K562 (cell line): ENCODE measurements around the gene EFHC1. TPM values are rescaled to one million over a fixed set of nuclear protein-coding genes. Genes with fewer than 3 reads are reported as not detected.
A peak's percentile ranks its signal among the peaks of the same experiment; 100 is the strongest.

ENCODE experiments used
- BHLHE40 ChIP-seq: IDR thresholded peaks from 2 replicates; pipeline ENCODE4 v1.6.1; 2011; ENCODE audit warnings: low read length, improper control_type of control experiment
- CC2D1A ChIP-seq: fragments of 450-650 bp; IDR thresholded peaks from 2 replicates; pipeline ENCODE4 v1.6.1; 2017; ENCODE audit warnings: mild to moderate bottlenecking
- CREB3L1 ChIP-seq: fragments of 450-650 bp; IDR thresholded peaks from 2 replicates; pipeline ENCODE4 v1.6.1; 2014; ENCODE audit warnings: low read depth, mild to moderate bottlenecking, moderate library complexity, borderline replicate concordance
- EP400 ChIP-seq: fragments of 450-650 bp; IDR thresholded peaks from 2 replicates; pipeline ENCODE4 v1.6.1; 2017; ENCODE audit warnings: antibody characterized with exemption, mild to moderate bottlenecking, moderate library complexity
- GATA2 ChIP-seq: sonication (generic); formaldehyde crosslinking; IDR thresholded peaks from 2 replicates; pipeline ENCODE4 v1.4.0; 2020; ENCODE audit warnings: mild to moderate bottlenecking, missing genetic modification reagents
- GATAD2A ChIP-seq: fragments of 450-650 bp; IDR thresholded peaks from 2 replicates; pipeline ENCODE4 v1.6.1; 2017
- HMG20A ChIP-seq: fragments of 450-650 bp; formaldehyde crosslinking; conservative IDR thresholded peaks from 2 replicates; pipeline ENCODE4 v1.4.0; 2020; ENCODE audit warnings: mild to moderate bottlenecking, mixed read lengths
- MXI1 ChIP-seq: IDR thresholded peaks from 2 replicates; pipeline ENCODE4 v1.6.1; 2011; ENCODE audit warnings: low read depth, mild to moderate bottlenecking, improper control_type of control experiment, low read length
- NFIC ChIP-seq: fragments of 450-650 bp; IDR thresholded peaks from 2 replicates; pipeline ENCODE4 v1.6.1; 2017; ENCODE audit warnings: mild to moderate bottlenecking, inconsistent platforms
- NR3C1 ChIP-seq: sonication (generic); formaldehyde crosslinking; IDR thresholded peaks from 2 replicates; pipeline ENCODE4 v1.8.1; 2022; ENCODE audit warnings: missing genetic modification reagents
- PHB ChIP-seq: fragments of 250-450 bp; sonication (Bioruptor Pico); IDR thresholded peaks from 2 replicates; pipeline ENCODE4 v1.5.0; 2021
- PHF8 ChIP-seq: fragments of 200-600 bp; sonication (generic); IDR thresholded peaks from 2 replicates; pipeline ENCODE4 v1.6.1; 2012; ENCODE audit warnings: mixed run types, mild to moderate bottlenecking, inconsistent platforms, low read length, moderate library complexity, borderline replicate concordance
- POLR2AphosphoS2 ChIP-seq: IDR thresholded peaks from 2 replicates; pipeline ENCODE4 v1.6.1; 2012; ENCODE audit warnings: low read length, improper control_type of control experiment
- POLR3G ChIP-seq: IDR thresholded peaks from 2 replicates; pipeline ENCODE4 v1.6.1; 2011; ENCODE audit not compliant: insufficient read length, insufficient replicate concordance; ENCODE audit errors: extremely low read depth
- POU5F1 ChIP-seq: fragments of 150-350 bp; IDR thresholded peaks from 2 replicates; pipeline ENCODE4 v1.6.1; 2014; ENCODE audit warnings: borderline replicate concordance, low read length, low read depth, mild to moderate bottlenecking; ENCODE audit not compliant: partially characterized antibody
- PPARD ChIP-seq: fragments of 250-450 bp; sonication (Bioruptor Pico); IDR thresholded peaks from 2 replicates; pipeline ENCODE4 v1.8.0; 2022; ENCODE audit warnings: inconsistent platforms, mild to moderate bottlenecking, moderate library complexity
- PTRF ChIP-seq: fragments of 450-650 bp; IDR thresholded peaks from 2 replicates; pipeline ENCODE4 v1.6.1; 2016; ENCODE audit warnings: mild to moderate bottlenecking, missing genetic modification characterization, missing compliant biosample characterization
- SMARCE1 ChIP-seq: fragments of 450-650 bp; IDR thresholded peaks from 2 replicates; pipeline ENCODE4 v1.7.1; 2016; ENCODE audit warnings: mild to moderate bottlenecking
- TGIF2 ChIP-seq: sonication (generic); formaldehyde crosslinking; IDR thresholded peaks from 2 replicates; pipeline ENCODE4 v1.8.1; 2022; ENCODE audit warnings: mild to moderate bottlenecking, missing genetic modification reagents, moderate library complexity
- ZFP30 ChIP-seq: fragments of 250-450 bp; sonication (Bioruptor Pico); IDR thresholded peaks from 2 replicates; pipeline ENCODE4 v1.8.0; 2022; ENCODE audit warnings: moderate library complexity, mild to moderate bottlenecking, inconsistent platforms, borderline replicate concordance
- ZNF12 ChIP-seq: sonication (generic); formaldehyde crosslinking; IDR thresholded peaks from 2 replicates; pipeline ENCODE4 v1.4.0; 2020; ENCODE audit warnings: mild to moderate bottlenecking, missing genetic modification reagents
- ZNF197 ChIP-seq: fragments of 200-800 bp; sonication (Bioruptor generic); IDR thresholded peaks from 2 replicates; pipeline ENCODE4 v1.6.1; 2016; ENCODE audit warnings: low read depth, missing genetic modification characterization, missing compliant biosample characterization
- ZNF239 ChIP-seq: fragments of 250-450 bp; sonication (Bioruptor Pico); IDR thresholded peaks from 2 replicates; pipeline ENCODE4 v1.4.0; 2020; ENCODE audit warnings: mild to moderate bottlenecking
- ZNF24 ChIP-seq: fragments of 450-650 bp; IDR thresholded peaks from 2 replicates; pipeline ENCODE4 v1.6.1; 2016
- ZNF280A ChIP-seq: fragments of 450-650 bp; IDR thresholded peaks from 2 replicates; pipeline ENCODE4 v1.6.1; 2018; ENCODE audit warnings: mild to moderate bottlenecking, low read depth; ENCODE audit not compliant: partially characterized antibody
- ZNF431 ChIP-seq: sonication (generic); formaldehyde crosslinking; IDR thresholded peaks from 2 replicates; pipeline ENCODE4 v1.8.0; 2022; ENCODE audit warnings: mild to moderate bottlenecking, missing genetic modification reagents
- polyA plus RNA-seq, 8 experiments: library from polyadenylated mRNA; depleted of rRNA in 4 of 8; stranded (reverse) in 5 of 8; unstranded in 3 of 8; fragments of >200 nt; fragmentation: Nextera tagmentation in 2 of 8; fragmentation: Illumina TruSeq in 1 of 8; extraction: Ambion mirVana in 2 of 8; extraction: Trizol in 1 of 8; gene quantifications; 2 replicates each; pipeline versions ENCODE4 v1.2.1 to v1.2.3, GENCODE V29; 2011 to 2014; ENCODE audit warnings: inconsistent platforms in 1 of 8, missing spikeins in 1 of 8
- total RNA-seq, 7 experiments: library from RNA; depleted of rRNA in 6 of 7; stranded (reverse); fragments of >200 nt in 6 of 7; fragmentation: Illumina TruSeq in 2 of 7; extraction: Trizol in 2 of 7; gene quantifications; 2 replicates each; pipeline versions ENCODE4 v1.2.1 to v1.2.3, GENCODE V29; 2011 to 2021; ENCODE audit warnings: low replicate concordance in 1 of 7

The EFHC1 gene
- total and polyA plus RNA-seq, 9 of the 15 experiments (the other 6 are each of a cell fraction or from before 2014, with no cell fraction given), result 9.5 to 31.0 (median 14.9) TPM

DNA sequence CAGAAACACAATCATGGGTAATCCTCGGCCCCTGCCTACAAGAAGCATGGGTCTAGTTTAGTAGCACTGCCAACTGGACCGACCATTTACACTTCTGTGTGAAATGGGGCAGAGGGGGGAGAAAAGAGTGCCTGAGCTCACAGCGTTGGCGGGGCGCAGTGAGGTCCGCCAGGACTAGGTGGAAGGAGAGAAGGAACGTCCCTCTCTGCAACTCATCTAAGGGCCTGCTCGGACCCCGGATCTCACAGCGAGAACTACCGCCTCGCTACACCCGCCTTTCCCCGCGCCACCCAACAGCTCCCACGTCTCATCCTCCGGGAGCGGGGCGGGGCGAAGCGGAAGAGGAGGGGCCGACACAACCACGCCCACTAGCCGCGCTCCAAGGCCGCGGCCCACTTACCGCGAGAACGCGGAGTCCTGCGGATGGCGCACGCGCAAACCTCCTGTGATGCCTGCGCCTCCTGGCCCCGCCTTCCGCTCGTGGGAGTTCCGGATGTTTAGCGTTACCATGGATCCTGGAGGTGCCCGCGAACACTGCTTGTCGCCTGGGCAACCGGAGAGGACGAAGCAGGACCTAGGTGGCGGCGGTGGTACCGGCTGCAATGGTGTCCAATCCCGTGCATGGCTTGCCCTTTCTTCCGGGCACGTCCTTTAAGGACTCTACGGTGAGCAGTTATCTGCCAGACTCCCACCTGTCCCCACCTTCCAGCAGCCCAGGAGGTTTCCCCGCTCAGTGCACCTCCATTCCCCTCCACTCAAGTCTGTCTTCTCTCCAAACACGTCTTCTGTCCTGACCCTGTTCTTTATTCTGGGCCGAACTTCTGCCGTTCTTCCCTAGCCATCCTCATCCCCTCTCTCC lies at the start of gene EFHC1 (continued):
- peak; percentile 93 for TF ChIP-seq CREB3L1
- no peak; the same call in 1 of the 2 replicates for TF ChIP-seq NFIC
- TF ChIP-seq NR3C1 (CRISPR knock-in tag), result no peak
- TF ChIP-seq POU5F1, result no peak
- TF ChIP-seq ZNF280A, result no peak
- peak; percentile 41; the same call in 1 of the 2 replicates for TF ChIP-seq GATAD2A
- no peak for TF ChIP-seq ZFP30
- TF ChIP-seq PTRF, result no peak
- peak; percentile 99 for TF ChIP-seq MXI1
- TF ChIP-seq TGIF2 (CRISPR knock-in tag), result no peak
- TF ChIP-seq PHB (CRISPR knock-in tag), result no peak
- no peak for TF ChIP-seq GATA2 (CRISPR knock-in tag)
- TF ChIP-seq BHLHE40, result no peak
- TF ChIP-seq ZNF12, result no peak
- TF ChIP-seq ZNF24, result 0 out of 2 replicates have a peak, but pooled peaks have one; percentile 72
- TF ChIP-seq CC2D1A, result no peak
- no peak for TF ChIP-seq ZNF197 (CRISPR knock-in tag)
- no peak; the same call in 1 of the 2 replicates for TF ChIP-seq SMARCE1
- no peak for TF ChIP-seq POLR3G
- no peak for TF ChIP-seq POLR2AphosphoS2
- no peak for TF ChIP-seq ZNF239
- TF ChIP-seq PHF8, result peak; percentile 93; the same call in 1 of the 2 replicates
- TF ChIP-seq EP400, result peak; percentile 71
- no peak for TF ChIP-seq HMG20A (CRISPR knock-in tag)
- no peak for TF ChIP-seq PPARD (CRISPR knock-in tag)
- TF ChIP-seq ZNF431 (CRISPR knock-in tag), result no peak
